ENCODE data around the gene STAM2.
"Not testable (repeated sequence)": the region's sequence is repeated elsewhere in the genome, so short reads cannot be mapped to it uniquely, and the experiment has no call there.

Gene STAM2

GRCh38 chr2:152103271-152103670, 72.3 kb downstream of the STAM2 start:
- DNase-seq = no peak

- DNase-seq = no peak
Measured at GRCh38 chr2:152100961-152101360, 74.6 kb downstream of the STAM2 start.

GRCh38 chr2:152099367-152100050, 76.1 kb downstream of the STAM2 start:
- peak; percentile 4 for DNase-seq

- no peak for DNase-seq
Measured at GRCh38 chr2:152098496-152099366, 76.8 kb downstream of the STAM2 start, which contains the start of gene CACNB4. Gene CACNB4 (minus strand): TSS chr2:152099044.

- DNase-seq = peak; percentile 1
Measured at GRCh38 chr2:152097801-152098495, 77.6 kb downstream of the STAM2 start.

GRCh38 chr2:152097290-152097800, 78.2 kb downstream of the STAM2 start:
- peak; percentile 28 for DNase-seq

- DNase-seq = no peak
Measured at GRCh38 chr2:152095146-152095545, 80.4 kb downstream of the STAM2 start.

GRCh38 chr2:152094014-152094413, 81.5 kb downstream of the STAM2 start:
- no peak for DNase-seq

GRCh38 chr2:152093464-152093863, 82.1 kb downstream of the STAM2 start:
- DNase-seq = no peak

- no peak for DNase-seq
Measured at GRCh38 chr2:152092095-152092494, 83.5 kb downstream of the STAM2 start.

- DNase-seq = not testable (repeated sequence)
Measured at GRCh38 chr2:152090726-152091125, 84.8 kb downstream of the STAM2 start.

GRCh38 chr2:152089238-152089637, 86.3 kb downstream of the STAM2 start:
- DNase-seq = no peak

- DNase-seq = no peak
Measured at GRCh38 chr2:152088006-152088405, 87.6 kb downstream of the STAM2 start.

GRCh38 chr2:152086231-152086630, 89.3 kb downstream of the STAM2 start:
- DNase-seq = no peak

- DNase-seq = no peak
Measured at GRCh38 chr2:152084076-152084475, 91.5 kb downstream of the STAM2 start.

GRCh38 chr2:152083202-152083875, 92.2 kb downstream of the STAM2 start:
- no peak for DNase-seq

GRCh38 chr2:152078662-152079061, 96.9 kb downstream of the STAM2 start:
- no peak for DNase-seq

- no peak for DNase-seq
Measured at GRCh38 chr2:152078023-152078422, 97.5 kb downstream of the STAM2 start.

GRCh38 chr2:152075461-152076050, 100.0 kb downstream of the STAM2 start:
- no peak for DNase-seq

- no peak for DNase-seq
Measured at GRCh38 chr2:152072011-152072410, 103.6 kb downstream of the STAM2 start.

- no peak for DNase-seq
Measured at GRCh38 chr2:152071518-152071917, 104.0 kb downstream of the STAM2 start.

- DNase-seq = no peak
Measured at GRCh38 chr2:152071092-152071491, 104.5 kb downstream of the STAM2 start.

Measured in fibroblast of skin of right quadriceps (primary cell).